HUES48 (cell line): ENCODE data around the gene AMTN.

ENCODE experiments used
- H3K27ac ChIP-seq: one replicate; pipeline ENCODE4 v1.7.0; 2013; ENCODE audit warnings: low read depth, low read length, inconsistent platforms
- H3K27me3 ChIP-seq: 2 replicates; pipeline ENCODE4 v1.6.1; 2013; ENCODE audit warnings: mild to moderate bottlenecking, low read length; ENCODE audit not compliant: control insufficient read depth, insufficient read depth
- H3K36me3 ChIP-seq: 2 replicates; pipeline ENCODE4 v1.6.1; 2013; ENCODE audit warnings: low read length; ENCODE audit not compliant: control insufficient read depth, insufficient read depth
- H3K4me1 ChIP-seq: 2 replicates; pipeline ENCODE4 v1.6.1; 2013; ENCODE audit warnings: mild to moderate bottlenecking, low read length; ENCODE audit not compliant: control insufficient read depth, insufficient read depth
- H3K4me3 ChIP-seq: 2 replicates; pipeline ENCODE4 v1.5.1; 2013; ENCODE audit warnings: mild to moderate bottlenecking, low read depth, low read length
- H3K9ac ChIP-seq: 2 replicates; pipeline ENCODE4 v1.6.1; 2013; ENCODE audit warnings: mild to moderate bottlenecking, low read depth, low read length, moderate library complexity
- H3K9me3 ChIP-seq: 2 replicates; pipeline ENCODE4 v1.6.1; 2013; ENCODE audit warnings: low read length; ENCODE audit not compliant: control insufficient read depth, insufficient read depth

AMTN gene

DNA sequence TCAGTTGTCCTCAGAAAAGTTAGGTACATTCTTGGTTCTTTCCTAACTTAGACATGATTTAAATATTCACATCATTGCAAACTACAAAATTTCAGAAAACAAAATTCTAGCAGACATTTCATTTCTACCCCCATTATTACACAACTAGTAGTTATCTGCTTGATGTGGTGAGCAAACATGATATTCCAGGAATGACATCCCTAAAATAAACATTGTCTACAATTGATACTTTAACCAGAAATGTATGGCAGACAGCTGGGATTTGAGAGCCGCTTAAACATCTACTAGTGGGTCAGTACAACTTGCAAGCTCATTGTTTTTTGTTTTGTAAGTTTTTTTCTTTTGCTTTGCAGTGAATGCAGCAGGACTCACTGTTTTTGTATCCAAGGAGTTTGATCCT lies 41.6 kb downstream of the AMTN start:
- no peak overlapping the region for H3K4me3 ChIP-seq
- no peak overlapping the region for H3K27ac ChIP-seq
- no peaks in the 10 kb centered on the region for H3K9me3 ChIP-seq
- H3K36me3 ChIP-seq = no peaks in the 10 kb centered on the region
- H3K4me1 ChIP-seq = peaks cover 3% of the 10 kb centered on the region; the same call in 1 of the 2 replicates
- no peak overlapping the region for H3K9ac ChIP-seq
- no peaks in the 10 kb centered on the region for H3K27me3 ChIP-seq

DNA sequence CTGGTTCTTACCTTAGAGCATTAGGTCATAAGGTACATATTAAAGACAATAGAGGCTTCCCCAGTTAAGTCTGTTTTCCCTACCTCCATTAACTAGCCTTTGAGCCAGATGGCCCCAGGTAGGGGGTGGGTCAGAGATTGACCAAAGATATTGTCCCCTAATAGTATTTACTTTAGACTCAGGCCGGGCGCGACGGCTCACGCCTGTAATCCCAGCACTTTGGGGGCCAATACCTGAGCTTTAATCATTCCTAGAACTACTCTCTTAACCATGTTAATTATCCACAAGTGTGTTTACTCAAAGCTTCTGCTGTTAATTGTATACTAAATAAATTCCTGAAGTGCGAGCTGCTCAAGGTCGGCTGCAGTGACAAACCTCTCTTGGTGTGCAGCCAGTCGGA lies 45.7 kb downstream of the AMTN start:
- Histone ChIP-seq H3K9me3 (no peaks in the 10 kb centered on the region), H3K9ac (no peak overlapping the region), H3K4me3 (no peak overlapping the region), H3K27ac (no peak overlapping the region), H3K4me1 (peaks cover 3% of the 10 kb centered on the region; the same call in 1 of the 2 replicates), H3K36me3 (no peaks in the 10 kb centered on the region), H3K27me3 (no peaks in the 10 kb centered on the region)

DNA sequence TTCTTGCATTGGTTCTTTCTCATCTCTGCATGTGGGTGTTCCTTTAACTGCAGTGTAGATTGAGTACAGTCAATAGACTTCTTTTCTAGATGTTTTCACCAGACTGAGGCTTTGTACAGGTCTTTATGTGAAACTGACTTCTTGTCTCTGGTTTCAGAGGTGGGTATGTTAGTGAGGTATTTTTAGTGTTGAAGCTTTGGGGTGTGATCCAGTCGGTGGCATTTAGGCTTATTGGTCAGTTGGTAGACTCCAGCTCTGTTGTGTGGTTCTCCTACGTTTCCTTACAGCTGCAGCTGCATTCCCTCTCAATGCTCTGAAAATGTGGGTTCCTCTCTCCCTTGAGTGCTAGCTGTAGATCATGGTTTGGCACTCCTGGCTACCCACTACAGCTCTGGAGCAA lies 52.4 kb downstream of the AMTN start:
- H3K9me3 ChIP-seq = no peaks in the 10 kb centered on the region
- no peaks in the 10 kb centered on the region for H3K27me3 ChIP-seq
- no peak overlapping the region for H3K27ac ChIP-seq
- H3K36me3 ChIP-seq = no peaks in the 10 kb centered on the region
- no peak overlapping the region for H3K4me3 ChIP-seq
- H3K9ac ChIP-seq = no peak overlapping the region
- H3K4me1 ChIP-seq = no peaks in the 10 kb centered on the region

DNA sequence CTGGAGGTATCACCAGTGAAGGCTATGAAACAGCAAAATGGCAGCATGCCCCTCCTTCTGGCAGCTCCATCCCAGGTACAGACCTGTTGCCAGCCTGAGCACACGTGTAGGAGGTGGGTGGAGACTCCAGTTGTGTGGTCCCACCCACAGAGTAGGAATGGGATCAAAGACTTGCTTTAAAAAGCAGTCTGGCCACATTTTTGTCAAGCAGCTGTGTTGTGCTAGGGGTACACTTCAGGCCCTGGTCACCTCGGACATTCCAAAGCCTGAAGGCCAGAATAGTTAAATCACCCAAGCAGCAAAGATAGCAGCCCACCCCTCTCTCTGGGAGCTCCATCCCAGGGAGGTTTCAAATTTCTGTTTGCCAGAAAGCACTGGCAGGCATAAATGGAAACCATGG lies 53.4 kb downstream of the AMTN start:
- no peak overlapping the region for H3K4me3 ChIP-seq
- no peak overlapping the region for H3K27ac ChIP-seq
- no peaks in the 10 kb centered on the region for H3K36me3 ChIP-seq
- H3K9me3 ChIP-seq = no peaks in the 10 kb centered on the region
- H3K4me1 ChIP-seq = no peaks in the 10 kb centered on the region
- no peak overlapping the region for H3K9ac ChIP-seq
- no peaks in the 10 kb centered on the region for H3K27me3 ChIP-seq

DNA sequence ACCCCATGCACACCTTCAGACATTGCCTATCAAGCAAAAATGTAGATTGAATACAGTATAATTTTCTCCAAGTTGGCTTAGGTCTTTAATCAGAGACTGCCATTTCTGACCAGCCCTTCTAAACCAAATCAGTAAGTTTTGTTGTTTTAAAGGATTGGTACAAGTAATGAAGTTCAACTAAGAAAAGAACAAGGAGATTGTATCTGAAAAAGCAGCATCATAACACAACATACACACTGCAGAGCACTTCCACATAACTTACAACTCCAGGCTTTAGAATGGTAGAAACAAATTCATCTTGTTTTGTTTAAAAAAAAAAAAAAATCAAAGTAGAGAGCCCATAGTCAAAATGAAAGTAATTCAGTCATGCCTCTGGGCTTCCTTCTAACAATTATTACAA lies 57.6 kb downstream of the AMTN start:
- H3K27ac ChIP-seq = no peak overlapping the region
- H3K27me3 ChIP-seq = no peaks in the 10 kb centered on the region
- no peak overlapping the region for H3K9ac ChIP-seq
- no peak overlapping the region for H3K4me3 ChIP-seq
- no peaks in the 10 kb centered on the region for H3K36me3 ChIP-seq
- no peaks in the 10 kb centered on the region for H3K4me1 ChIP-seq
- H3K9me3 ChIP-seq = no peaks in the 10 kb centered on the region

DNA sequence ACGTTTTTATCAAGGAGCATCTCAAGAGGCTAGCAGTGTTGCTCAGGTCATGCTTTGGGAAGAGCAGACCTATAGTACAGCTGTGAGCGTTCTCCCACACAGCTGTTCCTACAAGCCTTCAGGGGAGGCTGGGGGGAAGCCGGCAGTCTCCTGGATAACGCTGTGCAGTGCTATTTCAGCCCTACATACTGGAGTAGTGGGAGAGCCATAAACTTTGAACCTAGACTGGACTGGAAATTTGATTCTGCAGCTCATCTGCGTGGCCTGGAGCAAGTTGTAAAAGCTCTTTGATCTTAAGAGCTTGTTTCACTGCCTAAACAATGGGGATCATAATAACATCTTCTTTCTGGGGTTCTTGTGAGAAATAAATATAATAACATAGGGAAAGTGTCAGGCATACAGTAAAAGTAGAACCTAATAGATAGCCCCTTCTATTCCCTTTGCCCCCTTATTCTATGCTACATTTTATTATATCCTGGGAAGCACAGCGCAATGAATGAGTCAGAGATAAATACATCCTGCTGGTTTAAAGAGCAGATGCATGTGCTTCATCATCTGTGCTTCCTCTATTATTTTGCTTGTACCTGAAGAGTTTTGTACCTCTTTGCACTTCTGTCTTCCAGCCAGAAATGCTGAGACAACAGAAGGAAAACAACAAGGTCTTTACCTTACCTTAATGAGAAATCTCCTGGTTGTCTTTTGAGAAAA lies 59.0 kb downstream of the AMTN start:
- Histone ChIP-seq H3K4me3 (no peak overlapping the region), H3K4me1 (no peaks in the 10 kb centered on the region), H3K36me3 (no peaks in the 10 kb centered on the region)

DNA sequence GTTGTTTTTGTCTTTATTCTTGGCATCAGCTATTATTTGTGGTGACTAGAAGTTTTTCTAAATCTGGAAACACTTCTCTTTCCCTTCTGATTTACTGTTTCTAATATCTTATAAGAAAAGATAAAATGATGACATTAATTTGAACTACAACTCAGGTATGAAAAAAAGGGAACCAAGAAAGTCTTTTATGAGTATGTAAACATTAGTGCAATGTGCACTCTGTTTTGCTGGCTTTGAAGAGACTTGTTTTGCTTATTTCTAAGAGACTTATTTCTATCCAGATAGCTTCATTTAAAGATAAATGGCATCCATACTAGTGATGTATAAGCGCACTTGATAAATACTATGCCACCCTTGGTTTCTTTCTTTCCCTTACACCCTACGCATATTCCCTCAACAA lies 63.6 kb downstream of the AMTN start:
- H3K4me1 ChIP-seq = no peaks in the 10 kb centered on the region
- H3K36me3 ChIP-seq = no peaks in the 10 kb centered on the region

More for the DNA sequence above, 59.0 kb downstream of the AMTN start:
- Histone ChIP-seq H3K9me3 (no peaks in the 10 kb centered on the region), H3K27me3 (no peaks in the 10 kb centered on the region), H3K9ac (no peak overlapping the region), H3K27ac (no peak overlapping the region)

More for the DNA sequence above, 63.6 kb downstream of the AMTN start:
- H3K27me3 ChIP-seq = no peaks in the 10 kb centered on the region
- H3K4me3 ChIP-seq = no peak overlapping the region
- no peak overlapping the region for H3K9ac ChIP-seq
- no peaks in the 10 kb centered on the region for H3K9me3 ChIP-seq
- no peak overlapping the region for H3K27ac ChIP-seq
